H1 (cell line): ENCODE results near the gene NAGLU. TPM values are rescaled to one million over a fixed set of nuclear protein-coding genes. Genes with fewer than 3 reads are reported as not detected.
A peak's percentile ranks its signal among the peaks of the same experiment; 100 is the strongest.

Experiments used
- CTCF ChIA-PET: fragments of 300-600 bp; sonication (Branson Sonifier 250); formaldehyde crosslinking; loops from one replicate; lab custom pipeline; 2021; ENCODE audit not compliant: partially characterized antibody; lab: Charles Lee
- POLR2A ChIA-PET: fragments of 300-600 bp; sonication (Branson Sonifier 250); formaldehyde crosslinking; loops from one replicate; lab custom pipeline; 2021; ENCODE audit warnings: inconsistent platforms; ENCODE audit not compliant: partially characterized antibody; lab: Charles Lee
- DNase-seq, 2 experiments: peaks; one replicate each; pipeline versions ENCODE4 v3.0.0 to v3.0.0-alpha.2; 2010 to 2022; ENCODE audit warnings: low spot score in 2 of 2, low read depth in 1 of 2, mixed read lengths in 1 of 2
- FAIRE-seq: peaks from 2 replicates; lab custom pipeline; 2011; peaks lifted over from hg19 to GRCh38; lab: Jason Lieb, UNC
- H2AFZ ChIP-seq: 2 replicates; pipeline ENCODE4 v1.8.1; 2012; ENCODE audit warnings: low read length, inconsistent platforms
- H2AK5ac ChIP-seq: 2 replicates; pipeline ENCODE4 v1.6.1; 2013; ENCODE audit warnings: low read depth, low read length
- H2BK120ac ChIP-seq: replicated peaks from 2 replicates; pipeline ENCODE3; 2013; ENCODE audit warnings: low read depth, low read length, inconsistent platforms
- H2BK12ac ChIP-seq: 2 replicates; pipeline ENCODE4 v1.6.1; 2013; ENCODE audit warnings: low read depth, low read length
- H2BK15ac ChIP-seq: 2 replicates; pipeline ENCODE4 v1.6.1; 2013; ENCODE audit warnings: low read length
- H2BK20ac ChIP-seq: 2 replicates; pipeline ENCODE4 v1.6.1; 2013; ENCODE audit warnings: low read length
- H2BK5ac ChIP-seq: 2 replicates; pipeline ENCODE4 v1.6.1; 2013; ENCODE audit warnings: low read depth, low read length
- H3K14ac ChIP-seq: 2 replicates; pipeline ENCODE4 v1.6.1; 2013; ENCODE audit warnings: inconsistent platforms; ENCODE audit not compliant: insufficient read length
- H3K18ac ChIP-seq: 2 replicates; pipeline ENCODE4 v1.6.1; 2013; ENCODE audit warnings: low read length; ENCODE audit errors: extremely low read depth
- H3K23ac ChIP-seq: 2 replicates; pipeline ENCODE4 v1.6.1; 2013; ENCODE audit warnings: inconsistent platforms; ENCODE audit not compliant: insufficient read length
- H3K23me2 ChIP-seq: 2 replicates; pipeline ENCODE4 v1.6.1; 2013; ENCODE audit warnings: low read depth, low read length
- H3K27ac ChIP-seq: 2 replicates; pipeline ENCODE4 v1.6.1; 2011; ENCODE audit warnings: low read depth, low read length, inconsistent platforms
- H3K27me3 ChIP-seq, 4 experiments: replicated peaks in 1 of 4; 1 replicate in 1 of 4; 2 replicates in 3 of 4; pipeline versions ENCODE4 v1.6.1 to v1.8.1; 2011 to 2013; ENCODE audit warnings: low read length in 3 of 4, mild to moderate bottlenecking in 3 of 4, inconsistent platforms in 2 of 4, mixed read lengths in 2 of 4, moderate library complexity in 1 of 4; ENCODE audit not compliant: control insufficient read depth in 3 of 4, insufficient read depth in 3 of 4; ENCODE audit errors: extremely low read depth in 1 of 4
- H3K36me3 ChIP-seq, 4 experiments: 2 replicates each; pipeline versions ENCODE4 v1.6.1 to v1.8.1; 2011 to 2013; ENCODE audit warnings: mild to moderate bottlenecking in 4 of 4, low read length in 3 of 4, moderate library complexity in 2 of 4, control low read depth in 1 of 4, inconsistent platforms in 1 of 4; ENCODE audit not compliant: insufficient read depth in 4 of 4, control insufficient read depth in 2 of 4
- H3K4ac ChIP-seq: replicated peaks from 2 replicates; pipeline ENCODE3; 2013; ENCODE audit warnings: low read length, low read depth, mixed read lengths, inconsistent platforms; ENCODE audit not compliant: insufficient read length
- H3K4me1 ChIP-seq, 4 experiments: replicated peaks in 1 of 4; 1 replicate in 1 of 4; 2 replicates in 3 of 4; pipeline versions ENCODE4 v1.6.1 to v1.8.1; 2011 to 2013; ENCODE audit warnings: low read length in 3 of 4, inconsistent platforms in 2 of 4, mixed read lengths in 1 of 4; ENCODE audit not compliant: insufficient read depth in 4 of 4, control insufficient read depth in 3 of 4
- H3K4me2 ChIP-seq, 2 experiments: 2 replicates each; pipeline versions ENCODE4 v1.6.1 to v1.8.1; 2011 to 2013; ENCODE audit warnings: low read depth in 2 of 2, low read length in 2 of 2, control low read depth in 1 of 2, inconsistent platforms in 1 of 2, mild to moderate bottlenecking in 1 of 2; ENCODE audit not compliant: insufficient read depth in 1 of 2
- H3K4me3 ChIP-seq, 4 experiments: fragments of 200-600, 300-600 bp in 1 of 4; sonication (generic), shearing (Covaris generic), sonication (Bioruptor Twin) in 1 of 4; 2 replicates each; pipeline versions ENCODE4 v1.5.1 to v1.8.1; 2011 to 2016; ENCODE audit warnings: low read length in 4 of 4, low read depth in 3 of 4, control low read depth in 2 of 4, inconsistent platforms in 2 of 4, mild to moderate bottlenecking in 2 of 4, mixed read lengths in 1 of 4, moderate library complexity in 1 of 4; ENCODE audit not compliant: insufficient read depth in 2 of 4; ENCODE audit errors: extremely low read depth in 1 of 4
- H3K56ac ChIP-seq: replicated peaks from 2 replicates; pipeline ENCODE3; 2013; ENCODE audit warnings: low read depth, mild to moderate bottlenecking, mixed read lengths, low read length, inconsistent platforms; ENCODE audit not compliant: insufficient read length
- H3K79me1 ChIP-seq: 2 replicates; pipeline ENCODE4 v1.6.1; 2013; ENCODE audit warnings: low read depth, low read length, control low read depth
- H3K79me2 ChIP-seq, 2 experiments: 2 replicates each; pipeline versions ENCODE4 v1.6.1 to v1.8.1; 2012 to 2013; ENCODE audit warnings: low read length in 2 of 2, mild to moderate bottlenecking in 2 of 2, inconsistent platforms in 1 of 2; ENCODE audit not compliant: insufficient read depth in 2 of 2, control insufficient read depth in 1 of 2
- H3K9ac ChIP-seq, 4 experiments: replicated peaks in 1 of 4; 1 replicate in 1 of 4; 2 replicates in 3 of 4; pipeline versions ENCODE4 v1.6.1 to v1.8.1; 2011 to 2013; ENCODE audit warnings: low read depth in 3 of 4, low read length in 3 of 4, control low read depth in 2 of 4, mild to moderate bottlenecking in 2 of 4, moderate library complexity in 2 of 4, inconsistent platforms in 1 of 4; ENCODE audit errors: extremely low read depth in 1 of 4
- H3K9me3 ChIP-seq, 2 experiments: 2 replicates each; pipeline versions ENCODE4 v1.6.1 to v1.8.1; 2012 to 2013; ENCODE audit warnings: mild to moderate bottlenecking in 2 of 2, moderate library complexity in 2 of 2, control low read depth in 1 of 2, inconsistent platforms in 1 of 2, low read depth in 1 of 2, low read length in 1 of 2, mixed read lengths in 1 of 2; ENCODE audit not compliant: insufficient read depth in 2 of 2
- H4K20me1 ChIP-seq, 2 experiments: replicated peaks in 1 of 2; 2 replicates each; pipeline versions ENCODE3 to v1.8.1; 2011 to 2013; ENCODE audit warnings: inconsistent platforms in 2 of 2, low read length in 2 of 2, mild to moderate bottlenecking in 1 of 2; ENCODE audit not compliant: insufficient read depth in 2 of 2, control insufficient read depth in 1 of 2
- H4K5ac ChIP-seq: 2 replicates; pipeline ENCODE4 v1.6.1; 2013; ENCODE audit warnings: low read length, low read depth, mixed read lengths, inconsistent platforms; ENCODE audit not compliant: insufficient read length
- H4K8ac ChIP-seq: 2 replicates; pipeline ENCODE4 v1.8.0; 2013; ENCODE audit warnings: mild to moderate bottlenecking, moderate library complexity, low read length, inconsistent platforms; ENCODE audit not compliant: insufficient read depth; ENCODE audit errors: extremely low read depth
- H4K91ac ChIP-seq: replicated peaks from 2 replicates; pipeline ENCODE3; 2013; ENCODE audit warnings: low read length, mixed read lengths, inconsistent platforms; ENCODE audit not compliant: insufficient read length
- ASH2L ChIP-seq: fragments of 200-600, 300-600 bp; sonication (generic); IDR thresholded peaks from one replicate; pipeline ENCODE4 v1.7.1; 2017; ENCODE audit warnings: low read length
- BACH1 ChIP-seq: IDR thresholded peaks from 2 replicates; pipeline ENCODE4 v1.6.1; 2012; ENCODE audit warnings: low read length, improper control_type of control experiment
- CHD2 ChIP-seq: IDR thresholded peaks from 2 replicates; pipeline ENCODE4 v1.6.1; 2012; ENCODE audit warnings: low read length, improper control_type of control experiment
- EGR1 ChIP-seq: IDR thresholded peaks from 2 replicates; pipeline ENCODE4 v1.6.1; 2011; ENCODE audit warnings: low read depth, low read length, borderline replicate concordance
- EP300 ChIP-seq, 2 experiments: IDR thresholded peaks; 1 replicate in 1 of 2; 2 replicates in 1 of 2; pipeline ENCODE4 v1.6.1; 2011 to 2012; ENCODE audit warnings: low read depth in 2 of 2, low read length in 2 of 2, mild to moderate bottlenecking in 2 of 2, borderline replicate concordance in 1 of 2, inconsistent platforms in 1 of 2, moderate library complexity in 1 of 2
- RAD21 ChIP-seq, 2 experiments: IDR thresholded peaks in 1 of 2; conservative IDR thresholded peaks in 1 of 2; 2 replicates each; pipeline ENCODE4 v1.6.1; 2011; ENCODE audit warnings: low read depth in 2 of 2, low read length in 2 of 2, improper control_type of control experiment in 1 of 2, inconsistent platforms in 1 of 2, mild to moderate bottlenecking in 1 of 2, moderate library complexity in 1 of 2
- RXRA ChIP-seq: IDR thresholded peaks from 2 replicates; pipeline ENCODE4 v1.6.1; 2011; ENCODE audit warnings: low read depth, mild to moderate bottlenecking, low read length, moderate library complexity; ENCODE audit not compliant: insufficient read depth
- SRF ChIP-seq: IDR thresholded peaks from 2 replicates; pipeline ENCODE4 v1.6.1; 2011; ENCODE audit warnings: mild to moderate bottlenecking, low read depth, low read length, moderate library complexity
- TBP ChIP-seq: IDR thresholded peaks from 2 replicates; pipeline ENCODE4 v1.6.1; 2011; ENCODE audit warnings: low read depth, low read length, improper control_type of control experiment
- WGBS, 2 experiments: shearing (Covaris generic) in 1 of 2; methylation state at CpG; one replicate each; pipeline versions ENCODE4 v1.1.6 to v1.1.7; 2013 to 2015; ENCODE audit warnings: low lambda C conversion rate in 2 of 2, mixed read lengths in 2 of 2, inconsistent platforms in 1 of 2, low coverage in 1 of 2, missing lambda C conversion rate in 1 of 2; ENCODE audit not compliant: insufficient replicate concordance in 2 of 2, insufficient coverage in 1 of 2, insufficient read length in 1 of 2; ENCODE audit errors: extremely low coverage in 1 of 2, missing lambda C conversion rate in 1 of 2; 5-methylcytosine and 5-hydroxymethylcytosine counted together
- polyA plus RNA-seq, 7 experiments: library from polyadenylated mRNA; depleted of rRNA in 3 of 7; stranded (reverse) in 5 of 7; unstranded in 2 of 7; fragments of >200 nt in 5 of 7; fragments of 200-250 nt in 2 of 7; gene quantifications; 1 replicate in 5 of 7; 2 replicates in 1 of 7; 4 replicates in 1 of 7; pipeline versions ENCODE4 v1.2.1 to v1.2.3, GENCODE V29; 2011 to 2013; ENCODE audit warnings: missing spikeins in 2 of 7, mixed read lengths in 2 of 7
- total RNA-seq: library from RNA; stranded (reverse); fragmentation: NEBNext Ultra II Directional; extraction: Animal tissue kit (Norgen Biotek cat#: 25700); gene quantifications from 2 replicates; pipeline ENCODE4 v1.2.1, GENCODE V29; 2021

Gene NAGLU
- total and polyA plus RNA-seq, 2 of the 8 experiments (the other 6 are each of a cell fraction or from before 2014, with no cell fraction given), result 21.3 to 21.6 TPM

GRCh38 chr17:42518755-42519545, 17.1 kb upstream of the NAGLU start:
- 90% methylated on average over 6 of the region's 6 CpGs; no CpG with 5 or more reads in 1 of the 2 experiments for whole genome bisulfite sequencing, 2 experiments
- H3K27ac ChIP-seq, result no peak overlapping the region
- peaks cover 4 to 12% (median 6%) of the 10 kb centered on the region in 4 experiments; a peak in 5 of 8 replicates for H3K36me3 ChIP-seq
- H3K23me2 ChIP-seq, result no peaks in the 10 kb centered on the region
- H2AFZ ChIP-seq, result no peak overlapping the region
- no peaks in the 10 kb centered on the region; a peak in 4 of 7 replicates for H3K27me3 ChIP-seq
- H2BK15ac ChIP-seq, result no peak overlapping the region
- H3K4me3 ChIP-seq, result peak overlapping the region in 1 of 4 experiments; percentile 26; a peak in 1 of 8 replicates
- no peak overlapping the region for H2BK12ac ChIP-seq
- DNase-seq, result no peak
- H3K9me3 ChIP-seq, result no peaks in the 10 kb centered on the region
- H2BK5ac ChIP-seq, result no peak overlapping the region
- no peak overlapping the region; the same call in 1 of the 2 replicates for H4K8ac ChIP-seq
- no peak overlapping the region for H4K5ac ChIP-seq
- no peak overlapping the region for H3K23ac ChIP-seq
- peaks cover 6 to 18% (median 15%) of the 10 kb centered on the region in 4 experiments for H3K4me1 ChIP-seq
- H3K56ac ChIP-seq, result no peak overlapping the region
- no peak overlapping the region for H2AK5ac ChIP-seq
- H2BK20ac ChIP-seq, result no peak overlapping the region
- CTCF ChIA-PET, result interaction anchor here (0.9 to 5.8 kb wide), 18 partner anchors 11 to 297 kb away, joined by 3 to 69 read pairs (median 4); no protein-coding TSS in a partner anchor
- TF ChIP-seq EGR1, result no peak
- no peak for TF ChIP-seq RXRA
- TF ChIP-seq BACH1, result no peak
- no peak for TF ChIP-seq EP300 (IDR thresholded peaks at IDR 0.05; ENCODE audit: borderline replicate concordance in 1 of 2, low read depth in 2 of 2, low read length in 2 of 2)
- no peak for TF ChIP-seq ASH2L
- no peak for TF ChIP-seq CHD2
- no peak for TF ChIP-seq RAD21 (IDR thresholded peaks at IDR 0.05 in 1 of 2, conservative IDR thresholded peaks at IDR 0.05 in 1 of 2; ENCODE audit: low read depth in 2 of 2, low read length in 2 of 2)
- no peak for TF ChIP-seq TBP
- no peak for TF ChIP-seq SRF
- no peak overlapping the region for H3K9ac ChIP-seq
- H3K79me1 ChIP-seq, result no peaks in the 10 kb centered on the region
- H3K4me2 ChIP-seq, result peak overlapping the region; percentile 44 to 45; a peak in 3 of 4 replicates
- H4K91ac ChIP-seq, result no peak overlapping the region
- no peak for FAIRE-seq
- H3K14ac ChIP-seq, result no peak overlapping the region
- H4K20me1 ChIP-seq, result peaks cover 2 to 7% of the 10 kb centered on the region in 2 experiments
- H3K18ac ChIP-seq, result no peak overlapping the region
- no peaks in the 10 kb centered on the region for H3K79me2 ChIP-seq
- no peak overlapping the region for H2BK120ac ChIP-seq
- POLR2A ChIA-PET, result interaction anchor here (0.6 to 2.2 kb wide), 5 partner anchors 9 to 501 kb away, joined by 4 to 14 read pairs (median 5); partner anchors contain the start of genes DNAJC7 and NAGLU
- H3K4ac ChIP-seq, result no peak overlapping the region
